PC-9 (cell line): Measurements from ENCODE around the gene LRRC72.

Source experiments
- EZH2 ChIP-seq: fragments of 200-600 bp; sonication (generic); IDR thresholded peaks from 2 replicates; pipeline ENCODE4 v1.8.0; 2017; ENCODE audit warnings: antibody characterized with exemption, low read depth
- TF ChIP-seq, protein P1 (sequence below): fragments of 200-600 bp; sonication (generic); conservative IDR thresholded peaks from 2 replicates; pipeline ENCODE4 v1.6.1; 2017; ENCODE audit warnings: mixed run types, antibody characterized with exemption, mild to moderate bottlenecking, moderate library complexity

DNA sequence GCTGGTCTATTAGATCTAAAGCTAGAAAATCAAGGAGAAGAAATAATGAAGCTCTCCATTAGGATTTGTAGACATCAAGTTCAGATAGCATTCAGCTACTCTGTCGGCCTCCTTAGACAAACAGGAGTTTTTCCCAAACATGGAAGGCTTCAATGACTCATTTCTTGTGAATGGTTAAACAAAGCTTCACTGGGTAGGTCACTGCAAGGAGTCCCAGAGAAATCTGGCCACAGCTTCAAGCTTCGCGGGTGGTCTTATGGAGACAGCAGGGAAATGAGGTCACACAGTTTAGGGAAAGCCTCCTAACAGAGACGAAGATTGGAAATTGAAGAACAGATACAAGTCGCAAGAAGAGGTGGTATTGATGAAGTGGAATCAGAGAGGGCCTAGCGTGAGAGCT, 22.6 kb upstream of the LRRC72 start:
- TF ChIP-seq, protein P1, sequence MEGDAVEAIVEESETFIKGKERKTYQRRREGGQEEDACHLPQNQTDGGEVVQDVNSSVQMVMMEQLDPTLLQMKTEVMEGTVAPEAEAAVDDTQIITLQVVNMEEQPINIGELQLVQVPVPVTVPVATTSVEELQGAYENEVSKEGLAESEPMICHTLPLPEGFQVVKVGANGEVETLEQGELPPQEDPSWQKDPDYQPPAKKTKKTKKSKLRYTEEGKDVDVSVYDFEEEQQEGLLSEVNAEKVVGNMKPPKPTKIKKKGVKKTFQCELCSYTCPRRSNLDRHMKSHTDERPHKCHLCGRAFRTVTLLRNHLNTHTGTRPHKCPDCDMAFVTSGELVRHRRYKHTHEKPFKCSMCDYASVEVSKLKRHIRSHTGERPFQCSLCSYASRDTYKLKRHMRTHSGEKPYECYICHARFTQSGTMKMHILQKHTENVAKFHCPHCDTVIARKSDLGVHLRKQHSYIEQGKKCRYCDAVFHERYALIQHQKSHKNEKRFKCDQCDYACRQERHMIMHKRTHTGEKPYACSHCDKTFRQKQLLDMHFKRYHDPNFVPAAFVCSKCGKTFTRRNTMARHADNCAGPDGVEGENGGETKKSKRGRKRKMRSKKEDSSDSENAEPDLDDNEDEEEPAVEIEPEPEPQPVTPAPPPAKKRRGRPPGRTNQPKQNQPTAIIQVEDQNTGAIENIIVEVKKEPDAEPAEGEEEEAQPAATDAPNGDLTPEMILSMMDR, result no peak
- TF ChIP-seq EZH2, result no peak
